WERI-Rb-1 (cell line): Measurements from ENCODE around the gene LBR.

ENCODE experiments used
- DNase-seq: peaks from one replicate; pipeline ENCODE4 v3.0.0-alpha.2; 2020
- H3K27ac ChIP-seq: fragments of 250-450 bp; sonication (Bioruptor Pico); 2 replicates; pipeline ENCODE4 v1.5.1; 2020; ENCODE audit warnings: mild to moderate bottlenecking, moderate library complexity
- H3K27me3 ChIP-seq: fragments of 250-450 bp; sonication (Bioruptor Pico); 2 replicates; pipeline ENCODE4 v1.5.1; 2021; ENCODE audit warnings: mild to moderate bottlenecking, low read depth, moderate library complexity; ENCODE audit not compliant: insufficient read depth, severe bottlenecking
- H3K36me3 ChIP-seq: fragments of 250-450 bp; sonication (Bioruptor Pico); 2 replicates; pipeline ENCODE4 v1.5.1; 2020; ENCODE audit warnings: mild to moderate bottlenecking, moderate library complexity
- H3K4me3 ChIP-seq: 2 replicates; pipeline ENCODE4 v1.5.1; 2011; ENCODE audit warnings: low read depth, mild to moderate bottlenecking, control low read depth, low read length
- H3K9me3 ChIP-seq: fragments of 250-450 bp; sonication (Bioruptor Pico); 2 replicates; pipeline ENCODE4 v1.5.1; 2021; ENCODE audit warnings: mild to moderate bottlenecking, moderate library complexity; ENCODE audit not compliant: severe bottlenecking
- TF ChIP-seq, protein P1 (sequence below): IDR thresholded peaks from 2 replicates; pipeline ENCODE4 v1.5.1; 2011; ENCODE audit warnings: low read depth, mild to moderate bottlenecking, control low read depth, inconsistent platforms, low read length

LBR gene

DNA sequence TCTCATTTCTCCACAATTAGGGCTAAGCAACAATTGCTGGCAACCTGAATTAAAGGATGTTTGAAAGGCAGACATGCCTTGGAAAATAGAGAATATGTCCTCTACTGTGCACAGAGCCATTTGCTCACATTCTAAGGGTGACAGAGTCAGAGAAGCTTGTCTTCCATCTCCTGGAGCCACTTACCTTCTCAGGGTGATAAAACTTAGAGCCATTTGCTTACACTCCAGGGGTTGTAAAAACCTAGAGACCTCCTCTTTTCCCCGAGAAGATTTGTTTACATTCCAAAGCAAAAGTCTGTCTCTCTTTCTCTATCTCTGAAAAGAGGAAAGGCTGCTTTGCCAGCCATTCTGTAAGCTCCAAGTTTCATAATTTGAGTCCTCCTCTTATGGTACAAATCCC lies 61.3 kb downstream of the LBR start:
- Histone ChIP-seq H3K9me3 (no peaks in the 10 kb centered on the region), H3K27me3 (no peaks in the 10 kb centered on the region), H3K4me3 (no peak overlapping the region), H3K27ac (no peak overlapping the region), H3K36me3 (no peaks in the 10 kb centered on the region)
- TF ChIP-seq, protein P1, sequence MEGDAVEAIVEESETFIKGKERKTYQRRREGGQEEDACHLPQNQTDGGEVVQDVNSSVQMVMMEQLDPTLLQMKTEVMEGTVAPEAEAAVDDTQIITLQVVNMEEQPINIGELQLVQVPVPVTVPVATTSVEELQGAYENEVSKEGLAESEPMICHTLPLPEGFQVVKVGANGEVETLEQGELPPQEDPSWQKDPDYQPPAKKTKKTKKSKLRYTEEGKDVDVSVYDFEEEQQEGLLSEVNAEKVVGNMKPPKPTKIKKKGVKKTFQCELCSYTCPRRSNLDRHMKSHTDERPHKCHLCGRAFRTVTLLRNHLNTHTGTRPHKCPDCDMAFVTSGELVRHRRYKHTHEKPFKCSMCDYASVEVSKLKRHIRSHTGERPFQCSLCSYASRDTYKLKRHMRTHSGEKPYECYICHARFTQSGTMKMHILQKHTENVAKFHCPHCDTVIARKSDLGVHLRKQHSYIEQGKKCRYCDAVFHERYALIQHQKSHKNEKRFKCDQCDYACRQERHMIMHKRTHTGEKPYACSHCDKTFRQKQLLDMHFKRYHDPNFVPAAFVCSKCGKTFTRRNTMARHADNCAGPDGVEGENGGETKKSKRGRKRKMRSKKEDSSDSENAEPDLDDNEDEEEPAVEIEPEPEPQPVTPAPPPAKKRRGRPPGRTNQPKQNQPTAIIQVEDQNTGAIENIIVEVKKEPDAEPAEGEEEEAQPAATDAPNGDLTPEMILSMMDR = no peak
- DNase-seq = no peak

GRCh38 chr1:225366018-225366417 lies 61.8 kb downstream of the LBR start:
- H3K9me3 ChIP-seq = no peaks in the 10 kb centered on the region
- no peaks in the 10 kb centered on the region for H3K27me3 ChIP-seq
- no peak for DNase-seq
- H3K36me3 ChIP-seq = no peaks in the 10 kb centered on the region
- H3K27ac ChIP-seq = no peak overlapping the region
- TF ChIP-seq, protein P1 = no peak
- no peak overlapping the region for H3K4me3 ChIP-seq

DNA sequence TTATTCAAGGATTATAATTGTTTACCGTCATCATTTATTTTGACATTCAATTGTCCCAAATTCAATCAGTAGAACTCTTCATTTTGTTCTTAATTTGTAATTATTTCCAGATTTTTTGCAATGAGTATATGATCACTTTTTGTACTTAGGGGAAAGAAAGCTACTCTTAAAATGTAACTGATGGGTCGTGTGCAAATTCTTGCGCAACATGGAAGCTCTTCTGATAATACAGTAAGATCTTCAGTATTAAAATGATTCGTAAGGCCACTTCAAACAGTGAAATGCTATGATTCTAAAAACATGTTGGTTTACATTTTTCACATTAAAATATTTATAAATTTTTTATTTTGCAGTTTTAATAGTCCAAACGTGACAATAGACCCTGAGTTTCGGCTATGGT lies 63.4 kb downstream of the LBR start:
- no peak for DNase-seq
- TF ChIP-seq, protein P1 = no peak
- H3K36me3 ChIP-seq = no peaks in the 10 kb centered on the region

GRCh38 chr1:225362805-225363204 lies 65.0 kb downstream of the LBR start:
- no peaks in the 10 kb centered on the region for H3K9me3 ChIP-seq
- H3K27me3 ChIP-seq = no peaks in the 10 kb centered on the region
- H3K4me3 ChIP-seq = no peak overlapping the region
- DNase-seq = no peak
- TF ChIP-seq, protein P1 = no peak
- no peak overlapping the region for H3K27ac ChIP-seq
- no peaks in the 10 kb centered on the region for H3K36me3 ChIP-seq

More for the DNA sequence above, 63.4 kb downstream of the LBR start:
- H3K27me3 ChIP-seq = no peaks in the 10 kb centered on the region
- no peak overlapping the region for H3K27ac ChIP-seq
- H3K4me3 ChIP-seq = no peak overlapping the region
- H3K9me3 ChIP-seq = no peaks in the 10 kb centered on the region

DNA sequence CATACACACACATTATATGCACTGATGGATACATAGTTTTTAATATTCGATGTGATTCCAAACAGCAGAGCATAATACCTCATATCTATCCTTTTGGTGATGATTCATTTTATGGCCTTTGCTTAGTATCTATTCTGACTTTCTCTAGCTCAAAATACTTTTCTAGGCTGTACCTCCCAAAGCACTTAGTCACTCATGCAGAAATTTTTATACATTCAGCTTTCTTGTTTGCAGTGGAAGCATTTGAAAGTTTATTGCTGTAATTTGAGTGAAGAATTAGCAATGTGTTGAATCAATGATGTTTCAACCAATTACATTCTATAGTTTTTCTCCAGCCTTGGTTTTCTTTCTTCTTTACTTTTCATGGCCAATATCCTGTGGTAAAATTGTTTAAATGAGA lies 66.7 kb downstream of the LBR start:
- H3K27ac ChIP-seq = no peak overlapping the region
- H3K9me3 ChIP-seq = no peaks in the 10 kb centered on the region
- no peak overlapping the region for H3K4me3 ChIP-seq
- H3K36me3 ChIP-seq = no peaks in the 10 kb centered on the region
- TF ChIP-seq, protein P1 = no peak
- H3K27me3 ChIP-seq = no peaks in the 10 kb centered on the region
- DNase-seq = no peak

DNA sequence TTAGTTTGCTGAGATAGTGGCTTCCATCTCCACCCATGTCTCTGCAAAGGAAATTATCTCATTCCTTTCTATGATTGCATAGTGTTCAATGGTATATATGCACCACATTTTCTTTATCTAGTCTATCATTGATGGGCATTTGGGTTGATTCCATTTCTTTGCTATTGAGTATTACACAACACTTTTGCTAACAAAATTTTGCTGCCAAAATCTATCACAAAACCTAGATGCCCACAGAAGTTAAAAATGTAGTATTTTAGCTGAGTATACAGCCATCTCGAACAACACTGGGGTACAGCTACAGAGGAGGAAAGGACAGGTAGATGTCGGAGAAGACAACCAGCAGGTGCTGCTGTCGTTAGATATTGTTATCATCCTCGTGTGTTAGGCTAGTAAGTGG lies 67.7 kb downstream of the LBR start:
- Histone ChIP-seq H3K27me3 (no peaks in the 10 kb centered on the region), H3K27ac (no peak overlapping the region), H3K36me3 (no peaks in the 10 kb centered on the region), H3K4me3 (no peak overlapping the region), H3K9me3 (no peaks in the 10 kb centered on the region)
- no peak for DNase-seq
- TF ChIP-seq, protein P1 = no peak
